GM13977 (cell line): ENCODE measurements around the gene CACNA1D.
"Not testable (repeated sequence)": the region's sequence is repeated elsewhere in the genome, so short reads cannot be mapped to it uniquely, and the experiment has no call there.

ENCODE experiments used
- DNase-seq: peaks from one replicate; pipeline ENCODE4 v3.0.0; 2012; ENCODE audit warnings: low spot score
- in situ Hi-C: fragments of 300-500 bp; cut with MboI; formaldehyde crosslinking; loops from one replicate; pipeline ENCODE4 v1.12.0; 2022; ENCODE audit warnings: low sequenced_read_pairs, low pct_unique_long_range_greater_than_20kb, mixed read lengths, inconsistent platforms; ENCODE audit not compliant: unreplicated experiment
- TF ChIP-seq, protein P1 (sequence below): IDR thresholded peaks from 2 replicates; pipeline ENCODE4 v1.5.1; 2012; ENCODE audit warnings: mild to moderate bottlenecking, control low read depth; ENCODE audit not compliant: insufficient read depth; ENCODE audit errors: extremely low read depth, missing control alignments

The CACNA1D gene

DNA sequence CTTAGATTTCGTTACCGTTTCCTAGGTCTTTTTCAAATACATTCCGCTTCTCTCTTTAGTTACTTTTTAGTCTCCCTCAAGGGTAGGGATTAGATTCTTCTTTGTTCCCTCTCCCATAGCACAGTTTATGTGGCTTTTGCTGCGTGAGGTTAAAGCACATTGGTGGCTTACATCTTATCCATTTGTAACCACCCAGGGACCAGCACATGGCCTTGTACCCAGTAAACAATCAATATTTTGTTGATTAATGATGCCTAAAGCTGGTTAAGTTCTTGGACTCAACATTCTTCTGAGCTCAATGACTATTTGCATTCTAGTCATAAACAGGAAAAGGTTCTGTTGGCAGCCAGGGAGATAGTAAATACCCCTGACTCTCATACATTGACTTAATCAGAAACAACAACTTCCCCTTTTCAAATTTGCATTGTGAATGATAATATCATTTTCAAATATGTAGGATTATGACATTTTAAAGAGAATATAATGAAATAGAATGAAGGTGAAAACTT is 60.2 kb downstream of the CACNA1D start:
- TF ChIP-seq, protein P1, sequence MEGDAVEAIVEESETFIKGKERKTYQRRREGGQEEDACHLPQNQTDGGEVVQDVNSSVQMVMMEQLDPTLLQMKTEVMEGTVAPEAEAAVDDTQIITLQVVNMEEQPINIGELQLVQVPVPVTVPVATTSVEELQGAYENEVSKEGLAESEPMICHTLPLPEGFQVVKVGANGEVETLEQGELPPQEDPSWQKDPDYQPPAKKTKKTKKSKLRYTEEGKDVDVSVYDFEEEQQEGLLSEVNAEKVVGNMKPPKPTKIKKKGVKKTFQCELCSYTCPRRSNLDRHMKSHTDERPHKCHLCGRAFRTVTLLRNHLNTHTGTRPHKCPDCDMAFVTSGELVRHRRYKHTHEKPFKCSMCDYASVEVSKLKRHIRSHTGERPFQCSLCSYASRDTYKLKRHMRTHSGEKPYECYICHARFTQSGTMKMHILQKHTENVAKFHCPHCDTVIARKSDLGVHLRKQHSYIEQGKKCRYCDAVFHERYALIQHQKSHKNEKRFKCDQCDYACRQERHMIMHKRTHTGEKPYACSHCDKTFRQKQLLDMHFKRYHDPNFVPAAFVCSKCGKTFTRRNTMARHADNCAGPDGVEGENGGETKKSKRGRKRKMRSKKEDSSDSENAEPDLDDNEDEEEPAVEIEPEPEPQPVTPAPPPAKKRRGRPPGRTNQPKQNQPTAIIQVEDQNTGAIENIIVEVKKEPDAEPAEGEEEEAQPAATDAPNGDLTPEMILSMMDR: no peak
- DNase-seq: peak; percentile 55
- in situ Hi-C loops: no loop called here

DNA sequence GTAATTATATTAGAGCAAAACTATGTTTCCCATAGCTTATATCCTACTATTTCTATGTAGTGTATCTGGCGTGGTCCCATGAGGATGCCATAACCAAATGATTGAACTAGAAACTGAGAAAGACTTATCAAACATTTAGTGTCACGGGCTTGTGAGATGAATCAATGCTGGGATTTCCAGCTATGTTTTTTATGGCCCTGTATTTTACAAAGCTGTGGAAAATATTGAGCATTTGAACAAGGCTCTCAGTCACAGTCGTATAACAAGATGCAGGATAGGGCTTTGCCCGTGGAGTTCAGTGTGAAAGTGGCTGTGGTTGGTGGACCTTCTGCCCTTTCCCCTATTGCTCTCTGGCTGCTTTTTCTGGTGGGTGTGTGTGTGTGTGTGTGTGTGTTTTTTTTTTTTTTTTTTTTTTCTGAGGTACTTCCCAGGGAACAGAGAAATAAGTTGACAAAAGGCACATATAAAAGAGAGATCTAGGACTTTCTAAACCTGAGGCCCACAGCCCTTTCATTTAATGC is 60.7 kb downstream of the CACNA1D start:
- in situ Hi-C loops: no loop called here
- DNase-seq: peak; percentile 53
- TF ChIP-seq, protein P1: no peak

DNA sequence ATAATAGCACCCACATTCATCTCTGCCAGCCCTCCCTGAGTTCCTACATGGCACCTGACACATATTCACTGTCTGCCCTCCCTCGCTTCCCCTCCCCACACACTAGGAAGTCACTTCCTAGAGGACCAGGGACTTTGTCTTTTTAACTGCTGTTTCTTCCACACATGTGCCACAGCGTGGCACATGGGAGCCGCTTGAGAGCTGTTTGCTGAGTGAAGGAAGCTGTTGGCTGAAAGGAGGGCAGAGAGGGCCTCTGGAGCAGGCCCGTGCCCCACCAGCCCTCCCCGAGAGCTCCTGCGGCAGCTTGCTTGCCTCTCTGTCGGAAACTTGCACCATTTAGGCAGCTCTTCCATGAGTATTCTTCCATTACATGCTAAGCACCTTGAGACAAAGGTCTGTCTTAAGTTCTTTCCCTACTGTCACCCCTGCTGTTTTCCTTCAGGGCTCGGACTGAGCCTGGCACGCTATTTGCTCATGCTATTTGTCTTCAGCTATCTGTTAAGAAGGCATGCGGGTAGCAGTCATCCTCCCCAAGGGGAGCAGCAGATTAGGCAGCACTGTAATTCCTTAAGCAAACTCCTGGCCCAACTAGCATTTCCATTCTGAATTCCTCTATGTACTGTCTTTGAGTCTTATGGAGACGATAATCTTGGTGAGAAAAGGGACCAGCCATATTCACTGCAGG is 72.2 kb downstream of the CACNA1D start:
- DNase-seq: no peak
- in situ Hi-C loops: no loop called here
- TF ChIP-seq, protein P1: no peak

DNA sequence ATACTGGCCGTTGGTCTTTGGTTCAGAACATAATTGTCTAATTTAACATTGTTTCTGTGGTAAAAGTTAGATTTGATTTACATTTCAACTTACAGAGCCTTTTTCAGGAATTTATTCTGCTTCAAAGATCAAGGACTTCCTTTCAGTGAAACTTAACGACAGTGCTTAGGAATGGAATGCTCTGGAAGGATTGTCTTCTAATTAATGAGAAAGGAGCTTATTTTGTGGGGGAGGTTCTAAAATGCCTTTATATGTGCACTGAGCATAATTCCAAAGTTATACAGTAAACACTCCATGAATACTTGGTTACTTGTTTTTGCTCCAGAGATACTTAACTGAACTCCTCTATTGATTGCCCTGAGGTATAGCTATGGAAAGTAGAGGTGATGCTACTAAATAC is 75.7 kb downstream of the CACNA1D start:
- no peak for DNase-seq
- TF ChIP-seq, protein P1: no peak

DNA sequence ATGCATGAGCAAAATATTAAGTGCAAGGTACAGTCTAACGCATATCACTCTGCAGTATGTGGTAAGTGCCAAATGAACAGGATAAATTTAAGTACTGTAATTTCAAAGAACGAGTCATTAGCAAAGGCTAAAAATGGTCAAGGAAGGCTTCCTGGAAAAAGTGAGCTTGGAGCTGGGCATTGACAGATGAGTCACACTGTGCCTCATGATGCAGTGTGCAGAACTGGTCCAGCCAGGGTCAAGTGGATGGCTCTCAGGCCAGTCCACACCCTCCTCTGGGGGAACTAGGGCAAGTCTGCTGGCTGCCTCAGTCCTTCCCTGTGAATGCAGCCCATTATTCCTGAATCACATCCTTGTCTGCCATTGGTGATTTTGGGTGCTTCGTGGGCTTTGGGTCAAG is 76.3 kb downstream of the CACNA1D start:
- in situ Hi-C loops: no loop called here
- no peak for DNase-seq
- TF ChIP-seq, protein P1: no peak

More for the DNA sequence above, 75.7 kb downstream of the CACNA1D start:
- in situ Hi-C loops: no loop called here

DNA sequence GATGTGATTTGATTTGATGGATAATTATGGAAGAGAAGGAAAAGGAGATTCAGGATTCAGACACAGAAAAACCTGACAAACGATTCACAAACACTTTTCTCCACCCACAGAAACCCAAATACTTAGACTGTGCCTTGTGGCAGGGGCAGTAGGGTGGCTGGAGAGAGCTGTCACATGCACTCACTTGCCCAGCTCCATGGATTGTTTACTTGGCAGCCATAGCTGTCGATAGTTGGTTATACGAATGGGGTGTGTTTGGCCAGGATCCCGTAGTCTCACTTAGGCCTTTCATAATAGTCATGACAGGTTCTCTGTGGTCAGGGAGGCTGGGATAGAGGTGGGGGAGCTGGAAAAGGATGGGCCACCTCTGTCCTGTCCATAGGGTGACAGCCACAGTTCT is 76.9 kb downstream of the CACNA1D start:
- TF ChIP-seq, protein P1: no peak
- no peak for DNase-seq
- in situ Hi-C loops: no loop called here

DNA sequence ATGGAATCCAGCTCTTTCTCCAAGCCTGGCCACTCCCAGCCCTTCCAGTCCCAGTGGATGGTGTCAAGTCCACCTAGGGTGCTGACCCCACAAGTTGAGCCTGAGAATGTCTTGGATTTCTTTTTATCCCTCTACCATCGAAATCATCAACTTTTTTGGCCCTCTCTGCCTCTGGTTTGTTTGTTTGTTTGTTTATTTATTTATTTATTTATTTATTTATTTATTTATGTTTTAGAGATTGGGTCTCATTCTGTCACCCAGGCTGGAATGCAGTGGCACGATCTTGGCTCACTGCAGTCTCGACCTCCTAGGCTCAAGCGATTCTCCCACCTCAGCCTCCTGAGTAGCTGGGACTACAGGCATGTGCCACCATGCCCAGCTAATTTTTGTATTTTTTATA is 77.8 kb downstream of the CACNA1D start:
- DNase-seq, in situ Hi-C loops: not testable (repeated sequence)
